GM12801 (cell line): ENCODE results near the gene COL19A1.

Experiments used
- TF ChIP-seq, protein P1 (sequence below): IDR thresholded peaks from one replicate; pipeline ENCODE4 v1.5.1; 2011; ENCODE audit warnings: control low read depth; ENCODE audit not compliant: insufficient read length; ENCODE audit errors: extremely low read depth

The COL19A1 gene

DNA sequence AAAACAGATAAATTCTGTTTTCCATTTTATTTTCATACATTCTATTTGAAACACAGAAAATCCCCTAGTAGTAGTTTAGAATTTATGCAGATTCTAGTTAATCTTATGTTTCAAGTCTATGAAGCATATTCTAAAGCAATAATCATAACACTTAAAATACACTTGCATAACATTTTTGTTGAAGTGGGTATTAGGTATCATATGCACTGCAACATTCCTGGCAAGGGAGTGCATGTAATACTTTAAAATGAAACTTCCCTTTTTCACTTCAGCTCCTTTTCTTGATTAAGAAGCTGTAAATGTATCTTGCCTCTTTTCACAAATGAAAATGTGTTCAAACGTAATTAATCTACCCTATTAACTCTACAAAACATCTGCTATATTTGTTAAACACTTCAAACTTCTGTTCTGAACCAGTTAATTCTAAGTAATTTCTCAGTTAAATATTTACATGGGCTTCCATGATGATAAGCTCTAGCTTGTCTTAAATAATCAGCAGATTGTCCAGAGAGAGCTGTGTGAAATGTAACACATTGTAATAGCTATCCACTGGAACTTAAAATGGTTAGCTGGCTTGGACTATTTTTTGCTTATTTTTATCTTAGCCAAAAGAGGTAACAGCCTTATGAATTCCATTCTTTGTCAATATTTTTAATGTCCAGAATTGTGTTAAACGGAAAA, 192.8 kb downstream of the COL19A1 start:
- TF ChIP-seq, protein P1, sequence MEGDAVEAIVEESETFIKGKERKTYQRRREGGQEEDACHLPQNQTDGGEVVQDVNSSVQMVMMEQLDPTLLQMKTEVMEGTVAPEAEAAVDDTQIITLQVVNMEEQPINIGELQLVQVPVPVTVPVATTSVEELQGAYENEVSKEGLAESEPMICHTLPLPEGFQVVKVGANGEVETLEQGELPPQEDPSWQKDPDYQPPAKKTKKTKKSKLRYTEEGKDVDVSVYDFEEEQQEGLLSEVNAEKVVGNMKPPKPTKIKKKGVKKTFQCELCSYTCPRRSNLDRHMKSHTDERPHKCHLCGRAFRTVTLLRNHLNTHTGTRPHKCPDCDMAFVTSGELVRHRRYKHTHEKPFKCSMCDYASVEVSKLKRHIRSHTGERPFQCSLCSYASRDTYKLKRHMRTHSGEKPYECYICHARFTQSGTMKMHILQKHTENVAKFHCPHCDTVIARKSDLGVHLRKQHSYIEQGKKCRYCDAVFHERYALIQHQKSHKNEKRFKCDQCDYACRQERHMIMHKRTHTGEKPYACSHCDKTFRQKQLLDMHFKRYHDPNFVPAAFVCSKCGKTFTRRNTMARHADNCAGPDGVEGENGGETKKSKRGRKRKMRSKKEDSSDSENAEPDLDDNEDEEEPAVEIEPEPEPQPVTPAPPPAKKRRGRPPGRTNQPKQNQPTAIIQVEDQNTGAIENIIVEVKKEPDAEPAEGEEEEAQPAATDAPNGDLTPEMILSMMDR: no peak

DNA sequence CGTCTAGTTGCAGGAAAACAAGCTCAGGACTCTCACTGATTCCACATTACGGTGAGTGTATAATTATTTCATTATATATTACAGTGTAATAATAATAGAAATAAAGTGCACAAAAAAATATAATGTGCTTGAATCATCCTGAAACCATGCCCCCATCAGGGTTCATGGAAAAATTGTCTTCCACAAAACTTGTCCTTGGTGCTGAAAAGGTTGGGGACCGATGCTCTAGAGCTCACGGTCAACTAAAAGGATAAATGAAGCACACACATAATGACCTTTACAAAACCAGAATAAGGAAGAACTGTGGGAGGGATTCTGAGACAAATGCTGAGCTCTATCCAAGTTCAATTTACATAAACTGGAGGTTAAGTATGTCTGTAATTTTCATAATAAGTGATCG, 194.3 kb downstream of the COL19A1 start:
- TF ChIP-seq, protein P1: no peak

DNA sequence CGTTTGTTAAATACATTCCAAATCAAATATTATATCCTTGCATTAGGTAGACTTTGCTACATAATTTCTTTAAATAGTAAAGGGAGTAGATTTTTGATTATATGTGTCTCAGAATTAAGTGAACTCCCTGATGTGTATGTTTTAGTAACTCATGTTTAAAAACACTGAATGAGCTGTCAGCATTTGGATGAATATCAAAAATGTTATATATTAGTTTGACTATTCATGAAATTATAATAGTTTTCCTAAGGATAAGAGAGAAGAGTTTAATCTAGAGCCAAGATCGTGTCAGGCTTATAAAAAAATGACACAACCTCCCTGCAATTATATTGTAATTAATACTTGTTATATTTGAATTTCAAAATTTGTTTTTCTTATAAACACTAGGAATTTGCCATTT, 195.2 kb downstream of the COL19A1 start:
- TF ChIP-seq, protein P1: no peak

DNA sequence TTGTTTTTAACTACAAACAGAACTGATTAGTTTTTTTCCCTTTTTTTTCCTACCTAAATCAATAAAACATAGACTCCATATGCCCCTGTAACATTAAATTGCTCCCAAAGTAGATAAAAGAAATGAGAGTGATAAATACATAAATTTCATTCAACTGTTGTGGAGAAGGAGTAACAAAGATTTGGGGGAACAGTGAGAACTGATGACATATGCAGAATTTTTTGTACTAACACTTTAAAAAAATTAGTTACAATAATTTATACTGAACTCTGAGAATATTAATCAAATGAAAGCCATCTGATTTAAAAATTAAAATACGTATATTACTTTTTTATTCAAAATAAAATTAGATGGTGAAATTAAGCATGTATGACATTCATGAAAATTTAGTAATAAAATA, 195.7 kb downstream of the COL19A1 start:
- TF ChIP-seq, protein P1: no peak

DNA sequence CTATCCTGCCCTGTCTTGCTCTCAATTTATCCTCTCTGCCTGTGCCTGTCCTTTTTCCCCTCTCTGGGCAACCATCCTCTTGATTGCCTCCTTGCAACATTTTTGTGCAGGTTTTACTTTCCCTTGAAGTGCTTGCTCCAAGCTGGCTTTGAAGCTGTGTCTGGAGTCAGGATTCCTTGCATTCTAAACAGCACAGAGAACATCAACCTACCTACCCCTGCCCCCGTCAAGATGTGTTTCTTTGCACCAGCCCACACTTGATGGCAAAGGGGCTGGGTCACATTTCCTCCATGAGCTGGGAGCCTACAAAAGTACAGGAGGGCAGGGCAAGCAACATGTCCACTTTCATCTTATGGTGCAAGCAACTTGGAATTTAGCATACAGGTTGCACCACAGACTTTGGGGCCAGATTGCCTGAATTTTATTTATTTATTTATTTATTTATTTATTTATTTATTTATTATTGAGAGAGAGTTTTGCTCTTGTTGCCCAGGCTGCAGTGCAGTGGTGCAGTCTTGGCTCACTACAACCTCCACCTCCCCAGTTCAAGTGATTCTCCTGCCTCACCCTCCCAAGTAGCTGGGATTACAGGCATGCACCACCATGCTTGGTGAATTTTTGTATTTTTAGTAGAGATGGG, 206.3 kb downstream of the COL19A1 start:
- TF ChIP-seq, protein P1: no peak

DNA sequence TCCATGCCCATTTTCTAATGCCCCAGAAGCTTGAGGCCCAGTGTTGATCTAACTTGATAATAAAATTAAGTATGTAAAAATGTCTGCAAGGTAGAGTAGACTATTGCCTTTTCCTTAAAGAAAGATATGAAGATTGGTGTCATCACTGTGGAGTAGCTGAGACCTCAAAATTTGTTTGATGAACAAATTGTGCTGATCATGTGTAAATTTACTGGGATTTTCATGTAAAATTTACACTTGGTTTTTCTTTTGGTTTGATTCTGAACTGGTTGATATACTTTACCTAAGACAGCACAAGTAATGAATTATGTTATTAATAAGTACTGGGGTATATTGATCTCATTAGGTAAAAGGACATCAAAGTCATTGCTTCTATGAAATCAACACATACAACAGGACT, 207.3 kb downstream of the COL19A1 start:
- TF ChIP-seq, protein P1: no peak

DNA sequence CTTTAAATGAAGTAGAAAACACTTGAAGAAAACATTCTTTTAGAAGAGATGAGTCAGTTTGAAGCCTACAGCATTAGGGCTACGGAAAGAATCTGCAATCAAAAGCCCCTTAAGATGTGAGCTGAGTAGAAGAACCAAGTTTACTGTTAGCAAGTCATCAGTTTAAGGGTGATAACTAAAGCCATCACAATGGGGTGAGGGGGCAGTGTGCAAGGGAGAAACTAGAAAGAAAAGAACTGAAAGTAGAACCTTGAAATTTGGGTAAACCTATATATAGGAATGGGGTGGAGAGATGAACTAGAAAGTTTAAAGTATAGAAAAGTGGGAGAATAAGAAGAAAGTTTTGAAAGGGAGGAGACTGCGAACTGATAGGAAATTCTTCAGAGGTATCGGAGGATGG, 212.9 kb downstream of the COL19A1 start:
- TF ChIP-seq, protein P1: no peak
